AG09319 (cell line): ENCODE results near the gene DMD.
"Not testable (repeated sequence)": the region's sequence is repeated elsewhere in the genome, so short reads cannot be mapped to it uniquely, and the experiment has no call there.

Source experiments
- DNase-seq: peaks from one replicate; pipeline ENCODE4 v3.0.0-alpha.2; 2010; ENCODE audit warnings: low read depth; ENCODE audit errors: extremely low read depth
- TF ChIP-seq, protein P1 (sequence below): IDR thresholded peaks from 2 replicates; pipeline ENCODE4 v1.5.1; 2011; ENCODE audit warnings: low read depth, mild to moderate bottlenecking, inconsistent platforms, low read length, moderate library complexity

DMD gene

DNA sequence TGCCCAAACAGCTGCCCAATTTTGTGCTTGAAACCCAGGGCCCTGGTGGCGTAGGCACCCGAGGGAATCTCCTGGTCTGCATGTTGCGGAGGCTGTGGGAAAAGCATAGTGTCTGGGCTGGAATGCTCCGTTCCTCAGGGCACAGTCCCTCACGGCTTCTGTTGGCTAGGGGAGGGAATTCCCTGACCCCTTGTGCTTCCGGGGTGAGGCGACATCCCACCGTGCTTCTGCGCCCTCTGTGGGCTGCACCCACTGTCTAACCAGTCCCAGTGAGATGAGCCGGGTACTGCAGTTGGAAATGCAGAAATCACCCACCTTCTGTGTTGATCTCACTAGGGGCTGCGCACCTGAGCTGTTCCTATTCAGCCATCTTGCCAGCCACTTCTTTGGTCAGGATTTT lies 1740.1 kb downstream of the DMD start:
- TF ChIP-seq, protein P1, sequence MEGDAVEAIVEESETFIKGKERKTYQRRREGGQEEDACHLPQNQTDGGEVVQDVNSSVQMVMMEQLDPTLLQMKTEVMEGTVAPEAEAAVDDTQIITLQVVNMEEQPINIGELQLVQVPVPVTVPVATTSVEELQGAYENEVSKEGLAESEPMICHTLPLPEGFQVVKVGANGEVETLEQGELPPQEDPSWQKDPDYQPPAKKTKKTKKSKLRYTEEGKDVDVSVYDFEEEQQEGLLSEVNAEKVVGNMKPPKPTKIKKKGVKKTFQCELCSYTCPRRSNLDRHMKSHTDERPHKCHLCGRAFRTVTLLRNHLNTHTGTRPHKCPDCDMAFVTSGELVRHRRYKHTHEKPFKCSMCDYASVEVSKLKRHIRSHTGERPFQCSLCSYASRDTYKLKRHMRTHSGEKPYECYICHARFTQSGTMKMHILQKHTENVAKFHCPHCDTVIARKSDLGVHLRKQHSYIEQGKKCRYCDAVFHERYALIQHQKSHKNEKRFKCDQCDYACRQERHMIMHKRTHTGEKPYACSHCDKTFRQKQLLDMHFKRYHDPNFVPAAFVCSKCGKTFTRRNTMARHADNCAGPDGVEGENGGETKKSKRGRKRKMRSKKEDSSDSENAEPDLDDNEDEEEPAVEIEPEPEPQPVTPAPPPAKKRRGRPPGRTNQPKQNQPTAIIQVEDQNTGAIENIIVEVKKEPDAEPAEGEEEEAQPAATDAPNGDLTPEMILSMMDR: no peak
- no peak for DNase-seq

DNA sequence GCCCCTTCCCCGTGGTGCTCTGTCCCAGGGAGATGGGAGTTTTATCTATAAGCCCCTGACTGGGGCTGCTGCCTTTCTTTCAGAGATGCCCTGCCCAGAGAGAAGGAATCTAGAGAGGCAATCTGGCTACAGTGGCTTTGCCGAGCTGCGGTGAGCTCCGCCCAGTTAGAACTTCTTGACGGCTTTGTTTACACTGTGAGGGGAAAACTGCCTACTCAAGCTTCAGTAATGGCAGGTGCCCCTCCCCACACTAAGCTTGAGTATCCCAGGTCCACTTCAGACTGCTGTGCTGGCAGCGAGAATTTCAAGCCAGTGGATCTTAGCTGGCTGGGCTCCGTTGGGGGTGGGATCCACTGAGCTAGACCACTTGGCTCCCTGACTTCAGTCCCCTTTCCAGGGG lies 1740.6 kb downstream of the DMD start:
- not testable (repeated sequence) for DNase-seq

DNA sequence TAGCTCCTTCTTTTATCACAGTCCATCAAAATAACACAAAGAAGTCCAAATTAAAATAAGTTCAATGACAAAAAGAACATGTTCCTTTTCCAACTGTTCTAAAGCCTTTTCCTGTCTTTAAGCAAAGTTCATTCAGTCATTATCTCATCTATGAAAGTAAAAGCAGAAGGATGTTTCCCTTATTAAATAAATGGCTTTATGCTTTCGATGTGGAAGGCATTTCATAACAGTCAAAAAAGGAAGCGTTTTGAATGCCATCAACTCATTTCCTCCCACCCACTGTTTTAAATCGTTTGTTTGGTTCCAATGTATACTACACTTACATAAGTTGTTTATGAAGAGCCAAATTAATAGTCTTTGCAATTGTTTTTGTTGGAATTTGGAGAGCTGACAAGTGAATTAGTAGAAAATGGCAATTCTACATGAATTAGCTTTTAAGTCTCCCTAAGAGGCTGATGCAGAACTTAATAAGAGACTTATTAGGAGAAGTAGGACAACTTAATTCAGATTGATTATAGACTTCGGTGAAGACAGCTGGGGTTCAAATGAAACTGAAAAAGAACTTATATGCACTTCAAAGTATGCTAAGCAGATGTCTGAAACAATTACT lies 1746.9 kb downstream of the DMD start:
- TF ChIP-seq, protein P1: no peak
- DNase-seq: no peak

DNA sequence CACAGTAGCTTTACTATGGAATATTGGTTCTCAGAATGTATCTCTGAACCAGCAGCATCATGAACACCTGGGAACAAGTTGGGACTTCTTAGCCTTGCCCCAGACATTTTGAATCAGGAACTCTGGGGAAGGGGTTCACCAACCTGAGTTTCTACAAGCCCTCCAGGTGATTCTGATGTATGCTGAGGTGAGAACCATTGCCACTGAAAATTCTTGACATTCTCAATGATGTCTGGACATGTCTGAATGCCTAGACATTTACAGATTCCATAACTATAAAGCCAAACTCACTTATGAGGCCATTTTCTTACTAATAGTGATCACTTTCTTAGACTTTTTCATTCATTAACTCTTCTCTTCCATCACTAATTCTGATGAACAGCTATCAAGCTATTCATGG lies 1750.1 kb downstream of the DMD start:
- DNase-seq: no peak
- TF ChIP-seq, protein P1: no peak

DNA sequence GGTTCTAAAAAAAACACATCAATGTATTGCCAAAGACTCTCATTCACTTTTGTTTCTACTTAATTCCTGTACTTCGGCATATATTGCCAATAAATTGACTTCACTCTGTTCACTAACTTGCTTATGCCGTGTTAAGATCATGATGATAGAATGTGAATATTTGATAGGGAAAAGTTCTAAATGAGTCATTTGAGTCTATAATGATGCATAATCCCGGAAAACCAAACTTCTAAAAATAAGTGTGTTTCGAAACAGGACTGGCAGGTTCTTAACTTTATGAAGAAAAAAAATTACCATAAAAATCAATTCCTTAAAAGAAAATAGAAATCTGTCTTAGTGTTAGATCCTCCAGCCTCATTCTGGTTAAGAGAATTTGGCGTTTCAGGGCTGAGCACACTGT lies 1752.0 kb downstream of the DMD start:
- TF ChIP-seq, protein P1: no peak

DNA sequence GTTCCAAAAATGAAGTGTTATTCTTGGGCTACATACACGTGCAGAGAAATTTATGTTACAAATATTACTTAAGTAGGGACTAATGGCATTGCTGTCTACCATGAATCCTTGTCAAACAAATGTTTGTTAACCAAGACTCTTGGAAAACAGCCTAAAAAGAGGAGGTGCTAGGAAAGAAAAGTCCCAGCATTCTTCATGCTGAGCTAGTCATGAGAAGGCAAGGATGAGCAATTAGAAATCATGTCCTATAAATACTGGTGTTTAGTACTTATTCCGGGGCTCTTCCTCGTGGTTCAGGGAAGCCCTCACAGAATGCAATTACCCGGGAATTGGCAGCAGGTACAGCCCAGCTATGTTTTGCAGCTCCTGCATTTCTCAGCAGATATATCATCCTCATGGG lies 1761.4 kb downstream of the DMD start:
- no peak for DNase-seq

More for the DNA sequence above, 1752.0 kb downstream of the DMD start:
- no peak for DNase-seq

DNA sequence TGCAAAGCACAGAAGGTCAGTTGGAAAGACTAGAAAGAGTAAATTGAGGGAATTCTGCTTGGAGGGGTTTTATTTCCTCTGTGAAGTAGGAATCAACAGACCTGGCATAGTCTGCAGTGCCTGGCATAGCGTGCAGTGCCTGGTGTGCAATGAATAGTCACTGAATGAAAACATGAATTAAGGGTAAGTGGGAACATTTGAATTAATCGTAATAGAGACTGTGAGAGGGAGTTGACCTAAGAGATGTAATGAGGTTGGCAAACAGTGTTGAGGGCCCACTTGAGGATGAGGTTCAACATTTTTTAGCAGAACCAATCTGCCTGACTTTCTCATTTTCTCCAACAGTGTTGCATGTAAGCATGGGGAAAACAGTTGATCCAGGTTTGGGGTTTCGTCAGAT lies 1762.3 kb downstream of the DMD start:
- TF ChIP-seq, protein P1: no peak
- no peak for DNase-seq

More for the DNA sequence above, 1761.4 kb downstream of the DMD start:
- TF ChIP-seq, protein P1: no peak

DNA sequence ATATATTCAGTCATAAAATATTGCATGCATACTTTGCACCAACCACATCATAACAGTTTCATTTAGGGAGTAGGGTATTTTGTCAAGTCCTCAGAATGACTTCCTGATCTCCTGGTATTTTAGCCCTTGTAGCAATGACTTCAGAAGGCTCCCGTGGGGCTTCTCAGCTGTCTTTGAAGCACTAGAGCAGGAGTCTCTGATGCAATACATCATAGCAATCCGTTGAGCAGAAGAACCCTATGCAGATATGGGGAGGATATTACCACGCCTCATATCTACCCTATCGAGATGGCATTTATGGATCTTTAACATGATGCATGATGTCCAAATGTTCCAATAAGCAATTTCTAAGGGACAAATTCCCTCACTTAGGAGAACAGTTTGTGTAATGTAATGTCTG lies 1765.8 kb downstream of the DMD start:
- DNase-seq: no peak
- TF ChIP-seq, protein P1: no peak
